OCI-LY1 (cell line): ENCODE data around the gene INPP5K.

ENCODE experiments used
- H2AFZ ChIP-seq: fragments of 200-600 bp; sonication (generic), shearing (Covaris generic); 2 replicates; pipeline ENCODE4 v1.6.0; 2014; ENCODE audit warnings: antibody characterized with exemption, mild to moderate bottlenecking, low read length
- H3F3A ChIP-seq: fragments of 200-600 bp; sonication (generic), shearing (Covaris generic); 2 replicates; pipeline ENCODE4 v1.6.0; 2014; ENCODE audit warnings: mild to moderate bottlenecking, antibody characterized with exemption, low read length, moderate library complexity; ENCODE audit not compliant: insufficient read depth
- H3K27ac ChIP-seq: fragments of 200-600 bp; sonication (generic); 2 replicates; pipeline ENCODE4 v1.5.1; 2014; ENCODE audit warnings: low read length, mixed run types, mild to moderate bottlenecking, low read depth; ENCODE audit not compliant: poor library complexity, severe bottlenecking
- H3K27me3 ChIP-seq: fragments of 200-600 bp; sonication (generic); 2 replicates; pipeline ENCODE4 v1.6.0; 2014; ENCODE audit warnings: antibody characterized with exemption, mild to moderate bottlenecking, low read length, moderate library complexity; ENCODE audit not compliant: insufficient read depth
- H3K36me3 ChIP-seq: fragments of 200-600 bp; sonication (generic); 2 replicates; pipeline ENCODE4 v1.6.1; 2014; ENCODE audit warnings: mild to moderate bottlenecking, antibody characterized with exemption, low read length, moderate library complexity, mixed read lengths; ENCODE audit not compliant: insufficient read depth
- H3K4me1 ChIP-seq: fragments of 200-600 bp; sonication (generic); 2 replicates; pipeline ENCODE4 v1.5.1; 2014; ENCODE audit warnings: mild to moderate bottlenecking, low read length, moderate library complexity; ENCODE audit not compliant: insufficient read depth, severe bottlenecking
- H3K4me2 ChIP-seq: fragments of 200-600 bp; sonication (generic), shearing (Covaris generic); 2 replicates; pipeline ENCODE4 v1.6.1; 2014; ENCODE audit warnings: low read length
- H3K4me3 ChIP-seq: fragments of 200-600 bp; sonication (generic); 2 replicates; pipeline ENCODE4 v1.5.1; 2014; ENCODE audit warnings: low read length, low read depth, mild to moderate bottlenecking, mixed read lengths; ENCODE audit not compliant: poor library complexity, severe bottlenecking
- H3K79me2 ChIP-seq: fragments of 200-600 bp; shearing (Covaris generic); 2 replicates; pipeline ENCODE4 v1.6.1; 2016; ENCODE audit warnings: mixed run types, low read length, mixed read lengths; ENCODE audit not compliant: insufficient read depth
- H3K9ac ChIP-seq: fragments of 200-600 bp; sonication (generic), shearing (Covaris generic); 2 replicates; pipeline ENCODE4 v1.6.1; 2014; ENCODE audit warnings: mild to moderate bottlenecking, low read length, mixed read lengths
- H3K9me2 ChIP-seq: fragments of 200-600 bp; sonication (generic), shearing (Covaris generic); 2 replicates; pipeline ENCODE4 v1.6.1; 2014; ENCODE audit warnings: low read depth, mild to moderate bottlenecking, low read length, mixed read lengths
- H3K9me3 ChIP-seq: fragments of 200-600 bp; shearing (Covaris generic); 2 replicates; pipeline ENCODE4 v1.6.1; 2014; ENCODE audit warnings: low read length, mixed read lengths
- H4K20me1 ChIP-seq: fragments of 200-600 bp; sonication (generic), shearing (Covaris generic); 2 replicates; pipeline ENCODE4 v1.6.0; 2016; ENCODE audit warnings: mild to moderate bottlenecking, low read length; ENCODE audit not compliant: insufficient read depth
- CTCF ChIP-seq: fragments of 200-600 bp; sonication (generic), shearing (Covaris generic); IDR thresholded peaks from 2 replicates; pipeline ENCODE4 v1.5.1; 2017; ENCODE audit warnings: mild to moderate bottlenecking, antibody characterized with exemption, low read length, moderate library complexity, mixed read lengths
- EZH2 ChIP-seq: fragments of 200-600 bp; sonication (generic), shearing (Covaris generic); IDR thresholded peaks from 2 replicates; pipeline ENCODE4 v1.8.0; 2017; ENCODE audit warnings: borderline replicate concordance, mixed run types, mild to moderate bottlenecking, antibody characterized with exemption, low read length, moderate library complexity, mixed read lengths

The INPP5K gene

GRCh38 chr17:1557355-1558095 lies 41.1 kb upstream of the INPP5K start:
- Histone ChIP-seq H3F3A (no peaks in the 10 kb centered on the region), H3K27me3 (no peaks in the 10 kb centered on the region), H3K4me1 (peaks cover 25% of the 10 kb centered on the region), H3K27ac (no peak overlapping the region), H3K4me2 (no peak overlapping the region), H3K9me3 (no peaks in the 10 kb centered on the region), H2AFZ (no peak overlapping the region), H4K20me1 (no peaks in the 10 kb centered on the region), H3K9ac (no peak overlapping the region), H3K4me3 (no peak overlapping the region), H3K9me2 (no peaks in the 10 kb centered on the region), H3K36me3 (no peaks in the 10 kb centered on the region; the same call in 1 of the 2 replicates), H3K79me2 (no peaks in the 10 kb centered on the region)
- TF ChIP-seq EZH2 (no peak), CTCF (no peak)

- Histone ChIP-seq H3K9me3 (no peaks in the 10 kb centered on the region), H2AFZ (no peak overlapping the region), H3F3A (no peaks in the 10 kb centered on the region), H4K20me1 (no peaks in the 10 kb centered on the region), H3K9ac (no peak overlapping the region), H3K4me3 (no peak overlapping the region), H3K9me2 (no peaks in the 10 kb centered on the region), H3K4me1 (peaks cover 15% of the 10 kb centered on the region), H3K36me3 (peaks cover 13% of the 10 kb centered on the region), H3K27me3 (no peaks in the 10 kb centered on the region), H3K4me2 (peak overlapping the region; percentile 25; the same call in 1 of the 2 replicates), H3K79me2 (no peaks in the 10 kb centered on the region), H3K27ac (peak overlapping the region; percentile 29)
- TF ChIP-seq CTCF = no peak
Observed at GRCh38 chr17:1555651-1556471, 39.4 kb upstream of the INPP5K start.

GRCh38 chr17:1554751-1555540 lies 38.5 kb upstream of the INPP5K start:
- Histone ChIP-seq H3K4me1 (peaks cover 15% of the 10 kb centered on the region), H4K20me1 (no peaks in the 10 kb centered on the region), H3K9me2 (no peaks in the 10 kb centered on the region), H3K9ac (no peak overlapping the region), H3K4me2 (no peak overlapping the region; the same call in 1 of the 2 replicates), H3K27ac (no peak overlapping the region), H3F3A (no peaks in the 10 kb centered on the region), H3K9me3 (no peaks in the 10 kb centered on the region), H3K27me3 (no peaks in the 10 kb centered on the region), H3K79me2 (no peaks in the 10 kb centered on the region), H3K36me3 (peaks cover 22% of the 10 kb centered on the region), H2AFZ (no peak overlapping the region), H3K4me3 (no peak overlapping the region)
- TF ChIP-seq EZH2 = no peak
- TF ChIP-seq CTCF = no peak
